Liver (tissue), 9 donors: ENCODE data around the gene PRTFDC1. TPM values are rescaled to one million over a fixed set of nuclear protein-coding genes. Genes with fewer than 3 reads are reported as not detected.

Source experiments
- DNase-seq: peaks from one replicate; pipeline ENCODE4 v3.0.0-alpha.2; 2017; ENCODE audit warnings: low spot score
- H3K27ac ChIP-seq, 2 donors: one replicate each; pipeline ENCODE4 v1.7.0; 2013; ENCODE audit warnings: inconsistent platforms in 2 of 2, low read length in 2 of 2, control low read depth in 1 of 2, low read depth in 1 of 2, mild to moderate bottlenecking in 1 of 2
- H3K27me3 ChIP-seq, 4 donors: one replicate each; pipeline versions ENCODE4 v1.6.1 to v1.7.0; 2013; ENCODE audit warnings: low read length in 3 of 4, inconsistent platforms in 1 of 4, mild to moderate bottlenecking in 1 of 4, moderate library complexity in 1 of 4; ENCODE audit not compliant: control insufficient read depth in 4 of 4, insufficient read depth in 4 of 4
- H3K36me3 ChIP-seq, 4 donors: one replicate each; pipeline versions ENCODE4 v1.6.1 to v1.7.0; 2013; ENCODE audit warnings: low read length in 3 of 4, mild to moderate bottlenecking in 3 of 4, low read depth in 1 of 4, moderate library complexity in 1 of 4; ENCODE audit not compliant: control insufficient read depth in 4 of 4, insufficient read depth in 3 of 4
- H3K4me1 ChIP-seq, 4 donors: one replicate each; pipeline versions ENCODE4 v1.6.1 to v1.7.0; 2013; ENCODE audit warnings: low read length in 3 of 4, mild to moderate bottlenecking in 3 of 4, moderate library complexity in 1 of 4; ENCODE audit not compliant: control insufficient read depth in 4 of 4, insufficient read depth in 4 of 4
- H3K4me3 ChIP-seq, 3 donors: one replicate each; pipeline versions ENCODE4 v1.6.1 to v1.7.0; 2013; ENCODE audit warnings: low read length in 3 of 3, control low read depth in 1 of 3, low read depth in 1 of 3, mild to moderate bottlenecking in 1 of 3
- H3K9ac ChIP-seq, 2 donors: one replicate each; pipeline ENCODE4 v1.7.0; 2013; ENCODE audit warnings: low read length in 2 of 2, mild to moderate bottlenecking in 2 of 2, moderate library complexity in 2 of 2, control low read depth in 1 of 2, low read depth in 1 of 2
- H3K9me3 ChIP-seq, 4 donors: one replicate each; pipeline versions ENCODE4 v1.6.1 to v1.7.0; 2013; ENCODE audit warnings: low read length in 3 of 4; ENCODE audit not compliant: control insufficient read depth in 4 of 4
- ATF3 ChIP-seq: IDR thresholded peaks from 2 replicates; pipeline ENCODE4 v1.6.1; 2016; ENCODE audit warnings: antibody characterized with exemption
- CTCF ChIP-seq: fragments of 150-350 bp; IDR thresholded peaks from 2 replicates; pipeline ENCODE4 v1.5.1; 2017; ENCODE audit warnings: improper control_type of control experiment, low read depth, low read length; ENCODE audit not compliant: missing input control
- EGR1 ChIP-seq, 2 donors: IDR thresholded peaks; 2 replicates each; pipeline ENCODE4 v1.6.1; 2016 to 2018; ENCODE audit warnings: antibody characterized with exemption in 2 of 2, low read depth in 2 of 2
- FOXA1 ChIP-seq: IDR thresholded peaks from 2 replicates; pipeline ENCODE4 v1.6.1; 2016; ENCODE audit warnings: antibody characterized with exemption
- FOXA2 ChIP-seq: IDR thresholded peaks from 2 replicates; pipeline ENCODE4 v1.6.1; 2016; ENCODE audit warnings: antibody characterized with exemption
- GABPA ChIP-seq, 2 donors: IDR thresholded peaks in 1 of 2; conservative IDR thresholded peaks in 1 of 2; 2 replicates each; pipeline ENCODE4 v1.6.1; 2016; ENCODE audit warnings: antibody characterized with exemption in 2 of 2, mild to moderate bottlenecking in 1 of 2, moderate library complexity in 1 of 2
- HNF4A ChIP-seq, 2 donors: conservative IDR thresholded peaks; 2 replicates each; pipeline ENCODE4 v1.6.1; 2016; ENCODE audit warnings: antibody characterized with exemption in 2 of 2, mild to moderate bottlenecking in 2 of 2
- HNF4G ChIP-seq: IDR thresholded peaks from 2 replicates; pipeline ENCODE4 v1.6.1; 2016; ENCODE audit warnings: antibody characterized with exemption
- MAX ChIP-seq: IDR thresholded peaks from 2 replicates; pipeline ENCODE4 v1.6.1; 2016; ENCODE audit warnings: antibody characterized with exemption
- NR2F2 ChIP-seq: IDR thresholded peaks from 2 replicates; pipeline ENCODE4 v1.6.1; 2016; ENCODE audit warnings: antibody characterized with exemption
- RAD21 ChIP-seq, 2 donors: IDR thresholded peaks; 2 replicates each; pipeline ENCODE4 v1.6.1; 2016; ENCODE audit warnings: antibody characterized with exemption in 2 of 2, mild to moderate bottlenecking in 2 of 2
- REST ChIP-seq: IDR thresholded peaks from 2 replicates; pipeline ENCODE4 v1.6.1; 2016; ENCODE audit warnings: antibody characterized with exemption, mild to moderate bottlenecking
- RXRA ChIP-seq, 2 donors: IDR thresholded peaks; 2 replicates each; pipeline ENCODE4 v1.6.1; 2017 to 2018; ENCODE audit warnings: antibody characterized with exemption in 2 of 2, mild to moderate bottlenecking in 1 of 2
- SP1 ChIP-seq: IDR thresholded peaks from 2 replicates; pipeline ENCODE4 v1.6.1; 2018; ENCODE audit warnings: antibody characterized with exemption, mild to moderate bottlenecking
- TAF1 ChIP-seq: conservative IDR thresholded peaks from 2 replicates; pipeline ENCODE4 v1.6.1; 2016; ENCODE audit warnings: antibody characterized with exemption, mild to moderate bottlenecking
- YY1 ChIP-seq: IDR thresholded peaks from 2 replicates; pipeline ENCODE4 v1.6.1; 2016; ENCODE audit warnings: antibody characterized with exemption, mild to moderate bottlenecking
- ZBTB33 ChIP-seq: IDR thresholded peaks from 2 replicates; pipeline ENCODE4 v1.6.1; 2016; ENCODE audit warnings: antibody characterized with exemption
- WGBS: extraction: QIAGEN DNeasy Blood & Tissue Kit; methylation state at CpG from one replicate; pipeline ENCODE4 v1.1.7; 2013; 5-methylcytosine and 5-hydroxymethylcytosine counted together
- polyA plus RNA-seq, 2 donors: library from polyadenylated mRNA; stranded (reverse) in 1 of 2; unstranded in 1 of 2; fragments of 200-250 nt in 1 of 2; fragments of >200 nt in 1 of 2; fragmentation: Nextera tagmentation in 1 of 2; extraction: Ambion mirVana in 1 of 2; gene quantifications; one replicate each; pipeline versions ENCODE4 v1.2.1 to v1.2.3, GENCODE V29; 2013 to 2015
- total RNA-seq, 2 donors: library from RNA; depleted of rRNA; stranded (reverse); fragments of >200 nt; gene quantifications; one replicate each; pipeline ENCODE4 v1.2.3, GENCODE V29; 2014
- donor health status: healthy.
- donor health status: healthy.
- donor health status: healthy.
- donor health status: healthy.
- donor health status: healthy.

The PRTFDC1 gene
- total and polyA plus RNA-seq, 4 donors = 0.93 to 3.1 (median 1.9) TPM

GRCh38 chr10:24884793-24885192 lies 67.6 kb downstream of the PRTFDC1 start:
- no peaks in the 10 kb centered on the region for H3K36me3 ChIP-seq
- H3K9me3 ChIP-seq = no peaks in the 10 kb centered on the region
- H3K4me1 ChIP-seq = no peaks in the 10 kb centered on the region
- DNase-seq = no peak
- TF ChIP-seq HNF4G (no peak), CTCF (no peak), SP1 (no peak), EGR1 (IDR thresholded peaks at IDR 0.05; ENCODE audit: low read depth in 2 of 2) (no peak), RAD21 (IDR thresholded peaks at IDR 0.05) (no peak), FOXA2 (no peak), HNF4A (conservative IDR thresholded peaks at IDR 0.05) (no peak), ATF3 (no peak), NR2F2 (no peak), REST (no peak), MAX (no peak), GABPA (IDR thresholded peaks at IDR 0.05 in 1 of 2, conservative IDR thresholded peaks at IDR 0.05 in 1 of 2) (no peak), TAF1 (no peak), ZBTB33 (no peak), FOXA1 (no peak), YY1 (no peak)
- WGBS = 96% methylated on average over 1 of the region's 1 CpG
- H3K4me3 ChIP-seq = no peak overlapping the region
- H3K9ac ChIP-seq = no peak overlapping the region
- no peak overlapping the region for H3K27ac ChIP-seq
- H3K27me3 ChIP-seq = no peaks in the 10 kb centered on the region

- DNase-seq = no peak
- 96% methylated on average over 2 of the region's 2 CpGs for WGBS
- no peaks in the 10 kb centered on the region for H3K27me3 ChIP-seq
- H3K4me3 ChIP-seq = no peak overlapping the region
- H3K9ac ChIP-seq = no peak overlapping the region
- TF ChIP-seq RXRA (IDR thresholded peaks at IDR 0.05) (no peak), REST (no peak), EGR1 (IDR thresholded peaks at IDR 0.05; ENCODE audit: low read depth in 2 of 2) (no peak), YY1 (no peak), HNF4A (conservative IDR thresholded peaks at IDR 0.05) (no peak)
- no peak overlapping the region for H3K27ac ChIP-seq
- H3K4me1 ChIP-seq = no peaks in the 10 kb centered on the region
- no peaks in the 10 kb centered on the region for H3K9me3 ChIP-seq
- H3K36me3 ChIP-seq = no peaks in the 10 kb centered on the region
Observed at GRCh38 chr10:24884316-24884715, 68.1 kb downstream of the PRTFDC1 start.
